Right lung (tissue), 5 donors: ENCODE data around the gene CDKN2B-AS1. TPM values are rescaled to one million over a fixed set of nuclear protein-coding genes. Genes with fewer than 3 reads are reported as not detected.

Source experiments
- DNase-seq, 2 donors: peaks; one replicate each; pipeline ENCODE4 v3.0.0-alpha.2; 2013
- polyA plus RNA-seq, 5 donors: library from polyadenylated mRNA; unstranded; fragments of 120-200 nt; gene quantifications; one replicate each; pipeline versions ENCODE4 v1.2.1 to v1.2.3, GENCODE V29; 2013; ENCODE audit warnings: inconsistent platforms in 1 of 5, low replicate concordance in 1 of 5; ENCODE audit not compliant: insufficient read length in 5 of 5, insufficient read depth in 1 of 5

The CDKN2B-AS1 gene
- polyA plus RNA-seq, 5 donors = 0.10 to 0.22 (median 0.20) TPM; not detected in 1

DNA sequence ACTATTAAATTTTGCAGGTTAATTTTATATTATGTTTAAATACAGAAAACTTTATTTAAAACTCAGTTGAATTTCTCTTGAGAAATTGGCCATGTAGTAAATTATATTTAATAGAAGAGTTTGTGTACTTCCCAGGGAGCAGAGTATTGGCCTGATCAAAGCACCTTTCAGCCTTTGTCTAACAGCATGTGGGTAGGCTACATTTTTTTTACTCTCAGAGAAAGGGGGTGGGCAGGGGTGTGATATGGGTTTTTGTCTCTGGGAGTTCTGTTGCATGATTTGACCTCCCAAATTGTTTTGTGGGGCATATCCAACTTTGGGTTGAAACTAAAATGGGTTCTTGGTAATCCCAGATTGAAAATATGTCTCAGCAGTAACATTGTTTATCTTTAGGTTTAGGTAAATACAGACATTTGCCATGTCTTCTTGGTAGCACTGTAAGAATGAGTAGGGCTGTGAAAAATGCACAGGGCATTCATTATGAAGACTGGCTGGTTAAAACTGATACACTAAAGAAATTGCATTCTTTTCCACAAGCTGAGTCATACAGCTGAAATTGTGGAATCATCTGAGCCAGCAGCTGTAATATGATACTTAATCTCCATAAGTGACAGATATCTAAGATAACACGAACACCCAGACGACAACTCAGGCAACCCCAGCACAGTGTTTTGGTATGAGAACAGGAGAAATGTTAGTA is 89.9 kb downstream of the CDKN2B-AS1 start:
- no peak for DNase-seq

DNA sequence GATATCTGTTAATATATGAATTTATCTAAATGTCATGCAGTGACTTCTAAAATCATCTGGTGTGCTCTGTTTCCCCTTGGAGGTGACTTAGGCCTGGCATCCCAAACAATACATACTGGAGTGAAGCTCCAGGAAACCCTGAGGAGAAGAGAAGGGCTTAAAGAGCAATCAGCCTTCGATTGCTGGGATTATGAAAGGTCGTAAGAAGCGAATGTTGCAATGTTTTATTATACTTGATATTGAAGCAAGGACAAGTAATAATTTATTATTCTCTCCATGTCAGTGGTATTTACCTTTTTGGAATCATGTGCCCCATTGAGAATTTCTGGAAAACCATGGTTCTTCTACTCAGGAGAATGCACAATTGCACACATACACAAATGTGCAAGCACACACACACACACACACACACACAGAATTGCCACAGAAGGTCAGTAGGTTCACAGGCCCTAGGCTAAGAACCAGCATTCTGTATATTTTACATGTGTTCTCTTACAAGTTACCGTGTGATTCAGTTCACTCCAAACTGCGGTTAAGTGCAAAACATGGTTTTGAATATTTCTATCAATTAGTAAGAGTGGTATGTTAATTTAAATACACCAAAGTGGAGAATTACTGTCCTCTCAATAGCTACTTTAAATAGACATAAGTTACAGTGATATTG is 93.6 kb downstream of the CDKN2B-AS1 start:
- DNase-seq = no peak

DNA sequence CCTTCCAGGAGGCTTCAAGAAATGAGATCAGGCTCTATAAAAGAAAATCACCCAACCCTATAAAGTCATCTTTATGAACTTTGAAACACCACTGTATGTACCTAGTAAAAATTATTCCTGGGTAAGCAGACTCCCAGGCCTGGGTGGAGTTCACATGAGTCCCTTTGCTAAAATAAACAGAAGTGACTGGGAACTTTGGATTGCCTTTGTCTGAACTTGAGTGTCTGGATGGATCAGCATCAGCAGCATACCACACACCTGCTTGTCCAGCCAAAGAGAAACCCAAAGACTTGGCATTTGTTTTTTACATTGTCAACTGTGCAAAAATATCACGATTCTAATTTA is 94.1 kb downstream of the CDKN2B-AS1 start:
- no peak for DNase-seq

DNA sequence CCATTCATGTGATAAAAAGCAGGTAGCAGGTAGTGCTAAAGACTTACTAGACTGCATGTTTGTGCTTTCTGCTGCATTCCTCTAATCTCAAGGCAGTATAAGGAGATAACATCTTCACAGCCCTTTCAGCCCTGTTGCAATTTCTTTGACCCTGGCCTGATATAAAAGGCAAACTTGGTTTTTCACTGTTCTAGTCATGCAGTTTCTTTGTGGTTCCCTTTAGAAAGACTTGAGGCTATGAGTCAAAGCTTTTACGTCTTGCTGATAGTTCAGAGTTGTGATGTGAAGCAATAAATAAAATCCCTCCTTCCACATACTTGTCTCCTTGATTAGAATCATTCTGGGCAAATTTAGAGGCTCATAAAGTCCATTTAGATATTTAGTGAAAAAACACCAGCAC is 103.1 kb downstream of the CDKN2B-AS1 start:
- DNase-seq = no peak

DNA sequence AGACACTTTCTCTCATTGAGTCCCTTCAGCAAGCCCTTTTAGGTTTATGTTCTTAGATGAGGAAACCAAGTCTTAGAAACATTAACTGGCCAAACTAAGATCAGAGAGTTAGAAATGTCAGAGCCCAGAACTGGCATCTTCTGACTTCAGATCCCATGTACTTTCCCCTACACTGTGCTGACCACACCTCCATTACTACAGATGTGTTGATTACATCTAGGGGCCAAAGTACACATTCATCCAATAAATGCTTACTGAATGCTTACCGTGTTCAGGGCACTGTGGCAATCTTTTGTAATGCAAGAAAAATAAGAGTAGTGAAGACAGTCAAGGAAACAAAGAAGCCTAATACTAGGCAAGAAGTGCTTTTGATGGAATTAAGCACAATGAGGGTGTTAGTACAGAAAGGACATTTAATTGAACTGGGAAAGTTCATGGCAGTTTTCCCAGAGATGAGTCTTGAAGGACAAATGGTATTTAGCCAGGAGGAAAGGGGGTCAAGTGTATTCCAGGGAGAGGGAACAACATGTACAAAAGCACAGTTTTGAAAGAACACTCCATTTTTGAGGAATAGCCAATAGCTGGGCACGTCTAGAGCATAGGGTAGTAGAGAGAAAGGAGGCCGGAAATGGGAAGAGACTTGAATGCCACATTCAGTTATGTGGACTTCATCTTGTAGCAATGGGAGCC is 104.2 kb downstream of the CDKN2B-AS1 start:
- DNase-seq = no peak

DNA sequence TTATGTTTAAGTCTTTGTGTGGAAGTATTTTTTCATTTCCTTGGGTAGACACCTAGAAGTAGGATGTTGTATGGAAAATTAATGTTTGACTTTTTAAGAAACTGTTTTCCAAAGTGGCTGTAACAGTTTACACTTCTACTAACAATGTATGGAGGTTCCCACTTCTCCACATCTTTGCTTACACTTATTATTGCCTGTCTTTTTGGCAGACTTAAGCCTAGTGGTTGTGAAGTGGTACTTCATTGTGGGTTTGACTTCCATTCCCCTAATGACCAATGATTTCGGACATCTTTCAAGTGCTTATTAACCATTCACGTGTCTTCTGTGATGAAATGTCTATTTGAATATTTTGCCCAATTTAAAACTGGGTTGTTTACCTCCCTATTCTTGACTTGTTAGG is 106.0 kb downstream of the CDKN2B-AS1 start:
- no peak for DNase-seq

DNA sequence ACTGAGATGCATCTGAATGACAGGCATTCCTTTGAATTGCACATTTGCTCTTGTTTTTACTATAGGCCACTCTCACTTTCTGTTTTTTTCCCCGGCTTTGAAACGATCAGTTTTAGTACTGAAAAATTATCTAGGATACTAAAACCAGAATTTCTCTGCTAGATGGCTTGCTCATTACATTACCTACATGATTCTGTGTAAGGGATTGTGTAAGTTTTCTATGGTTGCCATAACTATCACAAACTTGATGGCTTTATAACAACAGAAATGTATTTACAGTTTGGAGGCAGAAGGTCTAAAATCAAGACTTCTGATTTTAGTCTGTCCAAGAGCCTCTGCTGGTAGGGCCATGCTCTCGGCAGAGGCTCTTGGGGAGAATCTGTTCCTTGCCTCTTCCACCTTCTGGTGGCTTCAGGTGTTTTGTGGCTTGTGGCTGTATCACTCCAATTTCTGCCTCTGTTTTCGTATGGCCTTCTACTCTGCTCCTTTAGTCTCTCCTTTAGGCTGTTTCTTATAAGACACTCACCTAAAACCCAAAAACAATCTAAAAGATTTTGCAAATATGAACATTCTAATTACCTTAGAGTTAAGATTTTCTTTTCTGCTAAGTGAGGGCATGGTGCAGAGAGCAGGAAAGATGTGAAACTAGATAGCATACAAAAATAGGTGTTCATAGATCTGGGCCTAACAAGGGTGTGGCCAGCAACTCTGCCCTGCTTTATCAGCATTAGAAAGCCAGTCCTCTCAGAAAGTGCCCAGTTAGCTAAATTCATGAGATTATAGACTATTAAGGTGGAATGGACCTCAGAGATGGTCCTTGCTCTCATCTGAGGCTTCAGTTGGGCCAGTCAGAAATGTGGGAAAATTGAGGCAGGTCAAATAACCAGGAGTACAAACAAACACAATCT is 107.8 kb downstream of the CDKN2B-AS1 start:
- no peak for DNase-seq

DNA sequence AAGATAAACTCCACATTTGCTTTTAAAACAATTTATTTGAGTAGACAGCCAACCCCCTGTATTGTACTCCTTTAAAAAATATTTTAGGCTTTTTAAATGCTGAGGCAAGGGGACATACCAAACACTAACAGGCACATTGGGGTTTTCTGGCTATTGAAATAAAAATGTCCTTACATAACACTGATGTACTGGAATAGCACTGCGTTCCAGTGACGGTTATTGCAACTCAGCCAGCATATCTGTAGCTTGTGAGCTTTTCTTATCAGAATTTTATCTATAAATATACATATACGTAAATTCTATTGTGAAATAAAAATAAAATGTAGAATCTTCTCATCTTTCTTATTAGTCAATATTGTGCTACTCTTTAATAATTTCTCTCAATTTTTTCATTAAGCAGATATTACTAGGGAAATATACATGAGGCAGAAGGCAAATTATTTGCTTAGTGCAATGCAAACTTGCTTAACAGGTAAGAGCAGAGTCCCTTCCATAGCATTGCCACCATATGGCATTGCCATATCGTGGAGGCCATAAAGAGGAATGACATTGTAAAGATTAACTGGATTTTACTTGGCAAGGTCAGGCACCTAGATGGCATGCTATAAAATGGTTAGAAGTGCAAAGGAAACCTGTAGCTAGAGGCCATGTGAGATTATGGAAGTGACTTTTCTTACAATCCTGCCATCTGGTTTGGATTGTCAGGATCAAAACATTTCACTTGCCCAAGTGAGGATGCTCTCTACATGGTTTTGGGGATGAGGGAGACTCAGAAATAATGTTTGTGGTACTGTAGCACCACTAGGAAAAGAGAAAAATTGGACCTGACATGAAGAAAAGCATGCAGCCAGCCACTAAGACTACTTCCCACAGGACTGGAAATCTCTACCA is 109.3 kb downstream of the CDKN2B-AS1 start:
- DNase-seq = no peak

DNA sequence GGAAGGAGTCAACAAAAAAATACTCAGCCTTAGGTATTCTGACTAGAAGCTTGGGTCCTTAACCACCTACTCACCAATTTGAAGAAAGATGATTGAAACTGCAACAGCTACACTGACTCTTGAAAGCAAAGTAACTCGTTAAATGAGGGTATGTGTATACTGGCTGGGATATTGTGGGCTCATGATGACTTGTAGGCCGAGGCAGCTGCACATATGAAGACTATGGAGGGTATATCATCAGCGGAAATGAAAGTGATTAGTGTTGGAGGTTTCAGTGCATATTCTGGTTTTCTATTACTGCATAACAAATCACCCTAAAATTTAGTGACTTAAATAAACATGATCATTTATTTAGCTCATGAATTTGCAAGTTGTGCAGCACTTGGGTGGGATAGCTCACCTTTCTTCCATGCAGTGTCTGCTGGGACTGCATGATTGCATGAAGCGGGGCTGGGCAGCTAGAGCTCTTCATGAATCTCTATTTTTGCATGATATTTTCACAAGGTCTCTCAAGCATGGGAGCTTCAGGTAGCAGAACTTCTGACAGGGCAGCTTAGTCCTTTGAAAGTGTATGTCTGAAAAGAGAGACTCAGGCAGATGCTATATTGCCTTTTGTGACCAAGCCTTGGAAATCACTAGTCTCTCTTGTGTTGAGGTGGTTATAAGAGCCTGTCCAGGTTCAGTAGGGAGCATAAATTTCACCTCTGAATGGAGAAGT is 110.6 kb downstream of the CDKN2B-AS1 start:
- no peak for DNase-seq

DNA sequence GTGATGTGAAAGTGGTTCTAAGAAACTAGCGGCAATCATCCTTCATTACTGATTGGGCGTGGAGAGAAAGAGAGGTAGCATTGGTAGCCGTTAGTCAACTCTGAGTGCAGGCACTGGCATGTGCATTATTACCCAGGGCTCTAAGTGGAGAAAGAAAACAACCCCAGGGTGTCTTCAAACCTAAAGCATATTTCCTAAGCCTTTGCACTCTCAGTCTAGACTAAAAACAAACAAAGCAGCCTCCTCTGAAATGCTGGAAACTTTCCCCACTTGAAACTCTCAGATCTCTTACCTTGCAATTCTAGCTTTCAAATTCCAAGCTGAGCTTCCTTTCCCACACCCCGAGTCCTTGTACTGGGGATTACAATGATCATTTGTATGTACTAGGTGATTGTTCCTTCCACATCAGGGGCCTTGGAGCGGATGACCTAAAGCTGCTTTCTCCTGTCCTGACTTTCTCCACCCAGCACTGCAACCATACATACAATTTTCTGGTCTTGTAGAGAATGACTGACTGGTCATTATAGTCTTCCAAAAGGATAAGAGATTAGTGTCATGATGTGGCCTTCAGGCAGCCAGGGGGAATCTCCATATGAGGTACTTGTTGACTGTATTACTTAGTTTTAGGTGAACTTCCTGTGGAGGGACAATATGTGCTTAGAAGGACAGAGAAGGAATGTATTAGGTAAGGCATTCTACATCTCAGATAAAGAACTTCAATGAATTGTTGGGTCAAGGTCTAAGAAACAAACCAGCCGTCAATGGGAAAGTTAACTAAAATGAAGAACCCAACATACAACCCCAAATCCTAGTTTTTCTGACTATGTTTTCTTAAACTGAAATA is 112.8 kb downstream of the CDKN2B-AS1 start:
- peak in 1 of 2 donors; percentile 7 for DNase-seq

DNA sequence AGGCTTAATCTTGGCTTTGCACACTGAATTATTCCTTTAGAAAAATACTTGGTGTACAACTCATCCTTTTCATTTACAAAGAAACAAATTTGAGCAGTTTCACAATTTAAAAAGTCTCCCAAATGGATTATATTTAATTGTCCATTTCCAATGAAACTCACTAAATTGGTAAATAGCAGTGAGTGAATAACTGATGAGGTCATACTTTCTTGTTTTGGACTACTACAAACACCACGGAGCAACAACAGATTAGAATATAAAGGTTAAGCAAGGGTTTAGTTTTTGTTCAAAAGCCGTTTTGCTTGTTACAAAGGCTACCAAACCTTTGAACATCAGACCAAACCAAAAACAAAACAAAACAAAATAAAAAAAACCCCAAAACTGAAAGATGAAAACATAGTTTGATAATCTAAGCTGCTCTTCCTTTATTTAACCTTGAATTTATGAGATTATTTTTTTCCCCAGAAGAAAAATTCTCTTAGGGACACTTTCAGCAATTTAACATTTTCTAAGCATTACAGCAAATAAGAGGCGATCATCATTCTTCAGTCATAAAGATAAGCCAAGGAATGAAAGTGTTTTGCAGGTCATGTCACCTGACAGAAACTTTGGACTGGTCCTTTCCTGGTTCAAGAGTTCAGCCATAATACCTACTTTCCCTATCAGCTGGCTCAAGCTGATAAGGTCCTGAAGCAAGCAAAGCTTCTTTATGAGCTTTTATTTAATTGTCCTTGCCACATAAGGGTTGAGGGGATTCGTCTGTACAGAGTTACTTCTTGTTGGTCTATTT is 114.2 kb downstream of the CDKN2B-AS1 start:
- no peak for DNase-seq

DNA sequence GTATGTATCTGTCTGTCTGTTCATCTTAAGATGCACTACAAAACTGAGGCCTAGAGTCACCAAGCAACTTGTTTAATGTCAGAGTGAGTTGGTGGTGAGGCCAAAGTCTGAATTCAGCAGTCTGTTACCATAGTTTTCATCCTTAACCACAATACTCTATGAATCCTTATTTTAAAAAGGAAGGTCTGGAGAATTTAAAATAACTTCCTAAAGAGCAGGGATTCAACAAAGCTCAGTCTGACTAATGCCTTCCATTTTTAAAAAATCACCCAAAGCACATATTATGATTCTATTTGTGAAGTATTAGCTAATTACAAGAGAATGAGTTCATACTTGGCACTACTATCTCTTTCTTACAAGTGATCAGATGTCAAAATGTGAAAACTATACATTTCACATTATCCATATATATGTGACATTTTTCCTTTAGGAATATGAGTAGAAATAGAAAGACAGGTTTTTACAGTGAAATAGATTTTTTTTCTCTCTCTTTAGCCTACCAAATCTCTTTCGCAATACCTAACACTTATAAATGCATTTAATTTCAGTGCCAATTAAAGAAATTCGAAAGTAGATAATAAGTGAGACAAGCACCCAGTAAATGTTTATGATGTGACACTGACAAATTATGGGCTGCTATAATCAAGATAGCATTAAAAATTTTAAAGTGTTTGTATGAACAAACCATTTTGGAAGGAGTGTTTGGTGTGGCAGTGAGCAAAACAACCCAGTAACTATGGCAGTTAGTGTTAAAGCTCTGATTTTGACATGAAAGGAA is 116.8 kb downstream of the CDKN2B-AS1 start:
- peak; percentile 7 to 15 for DNase-seq

DNA sequence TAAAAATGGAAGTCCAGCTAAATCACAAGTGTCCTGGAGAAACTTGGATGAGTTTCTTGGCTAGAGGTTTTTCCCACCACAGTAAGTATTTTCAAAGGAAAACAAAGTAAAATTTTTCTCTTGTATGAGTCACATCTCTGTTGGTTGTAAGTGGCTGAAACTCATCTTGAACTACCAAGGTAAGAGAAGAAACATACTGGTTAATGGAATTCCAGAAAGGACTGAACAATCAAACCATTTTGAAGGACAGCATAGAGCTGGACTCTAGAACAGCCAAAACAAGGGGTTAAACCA is 117.3 kb downstream of the CDKN2B-AS1 start:
- no peak for DNase-seq

DNA sequence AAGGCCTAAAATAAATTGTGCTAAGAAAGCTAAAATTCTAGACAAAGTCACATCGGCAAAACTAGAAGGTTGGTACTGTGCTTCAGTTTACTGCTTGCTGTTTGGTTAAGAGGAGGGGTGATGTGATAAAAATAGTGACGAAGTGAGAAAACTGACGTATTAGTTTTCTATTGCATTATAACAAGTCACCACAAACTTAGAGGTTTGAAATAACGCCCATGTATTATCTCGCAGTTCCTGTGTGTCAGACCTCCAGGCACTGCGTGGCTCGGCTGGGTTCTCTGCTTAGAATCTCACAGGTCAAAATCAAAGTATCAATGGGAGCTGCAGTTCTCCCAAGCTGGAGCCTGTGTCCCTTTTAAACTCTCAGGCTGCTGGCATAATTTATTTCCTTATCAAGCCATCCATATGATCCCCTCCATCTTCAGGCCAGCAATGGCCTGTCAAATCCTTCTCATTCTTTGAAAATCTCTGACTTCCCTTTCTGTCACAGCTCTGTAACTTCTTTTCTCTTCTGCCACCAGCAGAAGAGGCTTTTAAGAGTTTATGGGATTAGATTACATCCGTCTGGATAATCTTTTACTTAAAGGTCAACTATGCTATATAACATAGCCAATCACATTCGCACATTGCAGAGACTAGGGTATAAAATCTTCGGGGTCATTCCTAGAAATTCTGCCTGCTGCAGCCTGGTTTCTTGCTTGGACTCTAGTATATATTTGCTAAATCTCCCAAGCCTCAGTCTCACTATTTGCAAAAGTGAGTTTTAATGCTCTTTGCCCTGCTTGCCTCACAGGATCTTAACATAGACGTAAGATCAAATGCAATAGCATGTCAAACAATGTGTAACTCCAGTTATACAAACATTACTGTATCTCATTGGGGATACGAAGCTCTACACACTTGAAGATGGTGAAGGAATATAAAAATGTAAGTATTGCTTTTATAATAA is 118.6 kb downstream of the CDKN2B-AS1 start:
- DNase-seq = no peak

DNA sequence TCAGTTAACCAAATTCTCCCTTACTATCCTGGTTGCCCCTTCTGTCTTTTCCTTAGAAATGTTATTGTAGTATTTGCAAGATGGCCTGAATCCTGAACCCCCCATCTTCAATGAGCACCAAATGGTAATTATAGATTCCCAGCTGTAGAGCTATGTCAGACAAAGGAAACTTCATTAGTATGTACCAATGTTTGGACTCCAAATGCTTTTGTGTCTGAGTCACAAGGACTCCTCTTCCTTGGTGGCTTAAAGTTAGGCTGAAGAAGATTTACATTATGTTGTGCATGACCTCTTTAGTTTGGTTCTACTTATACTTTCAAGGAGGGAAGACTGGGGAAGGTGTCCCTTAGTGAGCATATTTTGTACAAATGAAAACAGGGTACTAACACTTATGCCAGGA is 120.4 kb downstream of the CDKN2B-AS1 start:
- no peak for DNase-seq

DNA sequence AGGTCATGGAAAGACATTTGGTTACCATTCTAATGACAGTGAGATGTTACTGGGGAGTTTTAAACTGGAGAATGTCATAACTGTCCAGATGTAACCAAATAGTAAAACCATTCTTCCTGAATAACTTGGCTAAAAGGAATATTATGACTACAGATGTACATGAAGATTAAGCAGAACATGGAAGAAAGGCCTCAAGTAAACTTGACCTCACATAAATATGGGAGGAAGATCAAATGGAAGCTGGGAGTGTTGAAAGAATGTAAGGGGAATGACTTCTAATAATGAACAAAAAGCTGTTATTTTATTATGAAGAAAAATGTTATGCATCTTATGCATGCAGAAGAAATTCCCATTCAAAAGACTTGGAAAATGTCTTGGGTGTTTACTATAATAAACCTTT is 122.2 kb downstream of the CDKN2B-AS1 start:
- DNase-seq = no peak
